Measurements from ENCODE around the gene SS18L1.

SS18L1 gene

GRCh38 chr20:62116558-62117361, 26.8 kb upstream of the SS18L1 start:
- ATAC-seq = no peak
- no peak for TF ChIP-seq OSR1 (CRISPR knock-in tag; IDR thresholded peaks at IDR 0.05)
- TF ChIP-seq GLIS3 (CRISPR knock-in tag; IDR thresholded peaks at IDR 0.05) = no peak
- TF ChIP-seq ZFP3 (CRISPR knock-in tag; IDR thresholded peaks at IDR 0.05) = no peak
- no peak for TF ChIP-seq ISL1 (CRISPR knock-in tag; IDR thresholded peaks at IDR 0.05)

GRCh38 chr20:62117362-62117646, 26.3 kb upstream of the SS18L1 start:
- TF ChIP-seq PPARA (CRISPR knock-in tag; IDR thresholded peaks at IDR 0.05; ENCODE audit: borderline replicate concordance) (no peak), CREB5 (CRISPR knock-in tag; IDR thresholded peaks at IDR 0.05; ENCODE audit: low read depth) (no peak), ZC3H10 (CRISPR knock-in tag; IDR thresholded peaks at IDR 0.05) (no peak), CSDC2 (CRISPR knock-in tag; IDR thresholded peaks at IDR 0.05) (no peak), GLIS3 (CRISPR knock-in tag; IDR thresholded peaks at IDR 0.05) (no peak), ZNF70 (CRISPR knock-in tag; IDR thresholded peaks at IDR 0.05) (no peak), PATZ1 (CRISPR knock-in tag; IDR thresholded peaks at IDR 0.05; ENCODE audit: borderline replicate concordance) (no peak), ARNTL (CRISPR knock-in tag; IDR thresholded peaks at IDR 0.05; ENCODE audit: borderline replicate concordance, low read depth) (no peak), OSR1 (CRISPR knock-in tag; IDR thresholded peaks at IDR 0.05) (no peak), BACH2 (CRISPR knock-in tag; IDR thresholded peaks at IDR 0.05; ENCODE audit: borderline replicate concordance) (no peak), ISL1 (CRISPR knock-in tag; IDR thresholded peaks at IDR 0.05) (no peak), TSHZ2 (CRISPR knock-in tag; IDR thresholded peaks at IDR 0.05) (no peak), TCF4 (CRISPR knock-in tag; IDR thresholded peaks at IDR 0.05; ENCODE audit: borderline replicate concordance) (no peak), CSRNP3 (CRISPR knock-in tag; IDR thresholded peaks at IDR 0.05) (no peak), SNAI2 (CRISPR knock-in tag; IDR thresholded peaks at IDR 0.05) (no peak), ZNF8 (CRISPR knock-in tag; IDR thresholded peaks at IDR 0.05) (no peak)
- no peak for ATAC-seq

- ATAC-seq = no peak
Observed at GRCh38 chr20:62117658-62118057, 25.9 kb upstream of the SS18L1 start.

More at GRCh38 chr20:62117658-62118057, 25.9 kb upstream of the SS18L1 start:
- no peak for TF ChIP-seq ZC3H10 (CRISPR knock-in tag; IDR thresholded peaks at IDR 0.05)
- no peak for TF ChIP-seq ZFP30 (CRISPR knock-in tag; IDR thresholded peaks at IDR 0.05)
- TF ChIP-seq PATZ1 (CRISPR knock-in tag; IDR thresholded peaks at IDR 0.05; ENCODE audit: borderline replicate concordance) = no peak
- no peak for TF ChIP-seq BACH2 (CRISPR knock-in tag; IDR thresholded peaks at IDR 0.05; ENCODE audit: borderline replicate concordance)
- TF ChIP-seq ZNF70 (CRISPR knock-in tag; IDR thresholded peaks at IDR 0.05) = no peak
- TF ChIP-seq PPARA (CRISPR knock-in tag; IDR thresholded peaks at IDR 0.05; ENCODE audit: borderline replicate concordance) = no peak
- no peak for TF ChIP-seq TSHZ2 (CRISPR knock-in tag; IDR thresholded peaks at IDR 0.05)
- no peak for TF ChIP-seq CREB5 (CRISPR knock-in tag; IDR thresholded peaks at IDR 0.05; ENCODE audit: low read depth)
- no peak for TF ChIP-seq TOX (CRISPR knock-in tag; IDR thresholded peaks at IDR 0.05; ENCODE audit: borderline replicate concordance)

Measured in SK-N-SH treated with all-trans-retinoic acid at 6 μM for 48 hours (cell line).